ENCODE data around the gene EXPH5.

EXPH5 gene

GRCh38 chr11:108468478-108468864 lies 125.1 kb downstream of the EXPH5 start:
- H3K9me3 ChIP-seq: no peaks in the 10 kb centered on the region
- no peaks in the 10 kb centered on the region for H3K27me3 ChIP-seq
- H3K4me1 ChIP-seq (ENCODE audit: control insufficient read depth in 1 of 2, insufficient read depth in 1 of 2, low read depth in 1 of 2, low read length in 1 of 2): peaks cover 16% of the 10 kb centered on the region in 2 experiments
- no peak overlapping the region for H3K4me3 ChIP-seq (ENCODE audit: low read depth in 1 of 2, low read length in 1 of 2)
- H3K27ac ChIP-seq: no peak overlapping the region
- H3K36me3 ChIP-seq: no peaks in the 10 kb centered on the region
- TF ChIP-seq CTCF (IDR thresholded peaks at IDR 0.05): no peak

- Histone ChIP-seq H3K27ac (peak within 1 kb of the TSS; percentile 92), H3K4me3 (ENCODE audit: low read depth in 1 of 2, low read length in 1 of 2) (peak within 1 kb of the TSS; percentile 78 to 98), H3K27me3 (no peaks in the 10 kb centered on the region), H3K4me1 (ENCODE audit: control insufficient read depth in 1 of 2, insufficient read depth in 1 of 2, low read depth in 1 of 2, low read length in 1 of 2) (peaks cover 16% of the 10 kb centered on the region in 2 experiments), H3K36me3 (no peaks in the 10 kb centered on the region), H3K9me3 (no peaks in the 10 kb centered on the region)
- TF ChIP-seq CTCF (IDR thresholded peaks at IDR 0.05): peak; percentile 16
Observed at GRCh38 chr11:108467091-108467823, 126.3 kb downstream of the EXPH5 start, which contains the start of gene C11orf65. TSS of gene C11orf65 (minus strand) at chr11:108467529. CDS start at chr11:108461559, 5,970 bp downstream.

- Histone ChIP-seq H3K4me1 (ENCODE audit: control insufficient read depth in 1 of 2, insufficient read depth in 1 of 2, low read depth in 1 of 2, low read length in 1 of 2) (peaks cover 16% of the 10 kb centered on the region in 2 experiments), H3K27ac (peak overlapping the region; percentile 92), H3K4me3 (ENCODE audit: low read depth in 1 of 2, low read length in 1 of 2) (peak overlapping the region; percentile 78 to 98), H3K36me3 (no peaks in the 10 kb centered on the region), H3K27me3 (no peaks in the 10 kb centered on the region), H3K9me3 (no peaks in the 10 kb centered on the region)
- no peak for TF ChIP-seq CTCF (IDR thresholded peaks at IDR 0.05)
Observed at GRCh38 chr11:108466405-108466804, 127.2 kb downstream of the EXPH5 start.
